Transverse colon (tissue), 4 donors: ENCODE measurements around the gene SPPL3. TPM values are rescaled to one million over a fixed set of nuclear protein-coding genes. Genes with fewer than 3 reads are reported as not detected.

ENCODE experiments used
- DNase-seq: peaks from one replicate; pipeline ENCODE4 v3.0.0-alpha.2; 2019
- H3K27ac ChIP-seq, 4 donors: fragments of 200-600 bp; sonication (generic); 2 replicates each; pipeline ENCODE4 v1.5.1; 2016 to 2018; ENCODE audit warnings: inconsistent platforms in 4 of 4
- H3K27me3 ChIP-seq: fragments of 200-600 bp; sonication (generic); 2 replicates; pipeline ENCODE4 v1.5.1; 2017; ENCODE audit warnings: inconsistent platforms
- H3K36me3 ChIP-seq, 4 donors: fragments of 200-600 bp; sonication (generic); 2 replicates each; pipeline ENCODE4 v1.5.1; 2017 to 2019; ENCODE audit warnings: inconsistent platforms in 4 of 4
- H3K4me1 ChIP-seq, 4 donors: fragments of 200-600 bp; sonication (generic); 2 replicates each; pipeline ENCODE4 v1.5.1; 2017 to 2020; ENCODE audit warnings: inconsistent platforms in 4 of 4
- H3K4me3 ChIP-seq, 4 donors: fragments of 200-600 bp; sonication (generic); 1 replicate in 1 of 4; 2 replicates in 3 of 4; pipeline versions ENCODE4 v1.5.1 to v1.6.1; 2017 to 2019; ENCODE audit warnings: inconsistent platforms in 4 of 4
- H3K9me3 ChIP-seq, 2 donors: fragments of 200-600 bp; sonication (generic); 2 replicates each; pipeline ENCODE4 v1.5.1; 2017 to 2019; ENCODE audit warnings: inconsistent platforms in 2 of 2
- CTCF ChIP-seq, 5 experiments: fragments of 200-600 bp in 3 of 5; fragments of 450-650 bp in 2 of 5; sonication (generic) in 3 of 5; IDR thresholded peaks; 1 replicate in 2 of 5; 2 replicates in 3 of 5; pipeline ENCODE4 v1.5.1; 2016 to 2017; ENCODE audit warnings: antibody characterized with exemption in 5 of 5, inconsistent platforms in 3 of 5, mild to moderate bottlenecking in 2 of 5, moderate library complexity in 1 of 5
- EP300 ChIP-seq: sonication (generic); formaldehyde crosslinking; IDR thresholded peaks from one replicate; pipeline ENCODE4 v1.6.1; 2017; ENCODE audit warnings: antibody characterized with exemption, low read depth
- POLR2A ChIP-seq: fragments of 450-650 bp; IDR thresholded peaks from one replicate; pipeline ENCODE4 v1.6.1; 2016; ENCODE audit warnings: antibody characterized with exemption, mild to moderate bottlenecking, moderate library complexity
- POLR2AphosphoS5 ChIP-seq, 3 donors: sonication (generic); formaldehyde crosslinking; IDR thresholded peaks; one replicate each; pipeline ENCODE4 v1.6.1; 2016; ENCODE audit warnings: antibody characterized with exemption in 3 of 3
- whole genome bisulfite sequencing, 2 donors: methylation state at CpG; one replicate each; pipeline ENCODE4 v1.1.5; 2018; ENCODE audit warnings: low coverage in 1 of 2; 5-methylcytosine and 5-hydroxymethylcytosine counted together
- in situ Hi-C, 4 donors: fragments of 200-750 bp; cut with MboI; loops; one replicate each; pipeline versions ENCODE4 v1.15.0 to v1.15.1; 2017; ENCODE audit warnings: low sequenced_read_pairs in 3 of 4, low pct_ligation_motif_present in 1 of 4, low pct_unique_long_range_greater_than_20kb in 1 of 4
- intact Hi-C: fragments of 100-400 bp; cut with DNase I; formaldehyde crosslinking; loops from one replicate; pipeline ENCODE4 v1.15.1; 2023; ENCODE audit warnings: low total_unique reads
- total RNA-seq, 4 donors: library from RNA; depleted of rRNA; stranded (reverse); fragments of >200 nt; gene quantifications; one replicate each; pipeline ENCODE4 v1.1.0, GENCODE V29; 2016

SPPL3 gene
- total RNA-seq, 4 donors from 2014 or later: 34.7 to 45.4 (median 41.6) TPM

- TF ChIP-seq CTCF (IDR thresholded peaks at IDR 0.05): no peak
- TF ChIP-seq EP300: no peak
- TF ChIP-seq POLR2A: no peak
- no peak for TF ChIP-seq POLR2AphosphoS5 (IDR thresholded peaks at IDR 0.05)
- Histone ChIP-seq H3K36me3 (no peaks in the 10 kb centered on the region), H3K27me3 (no peaks in the 10 kb centered on the region), H3K9me3 (no peaks in the 10 kb centered on the region), H3K27ac (no peak overlapping the region), H3K4me3 (no peak overlapping the region), H3K4me1 (peaks cover 0 to 3% (median 0%) of the 10 kb centered on the region in 4 donors)
- in situ Hi-C loops: no loop called here
- WGBS, 2 donors: 78 to 81% methylated on average over 4 to 6 of the region's 6 CpGs
- DNase-seq: no peak
- intact Hi-C loops: no loop called here
These were observed 29.6 kb upstream of the SPPL3 start for GRCh38 chr12:120933786-120934185.

- no peak overlapping the region for H3K27ac ChIP-seq
- H3K4me3 ChIP-seq: no peak overlapping the region
- no peaks in the 10 kb centered on the region for H3K9me3 ChIP-seq
- H3K27me3 ChIP-seq: no peaks in the 10 kb centered on the region
- in situ Hi-C loops: no loop called here
- WGBS, 2 donors: 33 to 53% methylated on average over 1 to 9 of the region's 9 CpGs
- no peak for DNase-seq
- TF ChIP-seq CTCF (IDR thresholded peaks at IDR 0.05) (no peak), POLR2AphosphoS5 (IDR thresholded peaks at IDR 0.05) (no peak), EP300 (no peak), POLR2A (no peak)
- H3K36me3 ChIP-seq: no peaks in the 10 kb centered on the region
- intact Hi-C loops: no loop called here
- peaks cover 0 to 3% (median 0%) of the 10 kb centered on the region in 4 donors for H3K4me1 ChIP-seq
These were observed 28.9 kb upstream of the SPPL3 start for GRCh38 chr12:120932956-120933526.

GRCh38 chr12:120932058-120932457, 27.9 kb upstream of the SPPL3 start:
- intact Hi-C loops: no loop called here
- Histone ChIP-seq H3K4me3 (no peak overlapping the region), H3K27me3 (no peaks in the 10 kb centered on the region), H3K4me1 (peaks cover 0 to 3% (median 0%) of the 10 kb centered on the region in 4 donors), H3K9me3 (no peaks in the 10 kb centered on the region), H3K27ac (no peak overlapping the region), H3K36me3 (no peaks in the 10 kb centered on the region)
- no peak for TF ChIP-seq POLR2A
- no peak for TF ChIP-seq CTCF (IDR thresholded peaks at IDR 0.05)
- no peak for TF ChIP-seq POLR2AphosphoS5 (IDR thresholded peaks at IDR 0.05)
- TF ChIP-seq EP300: no peak
- 80 to 84% methylated on average over 1 to 7 of the region's 7 CpGs for WGBS, 2 donors
- no peak for DNase-seq
- in situ Hi-C loops: no loop called here

GRCh38 chr12:120930032-120930431, 25.9 kb upstream of the SPPL3 start:
- intact Hi-C loops (no loop called here), in situ Hi-C loops (no loop called here)
- Histone ChIP-seq H3K4me3 (no peak overlapping the region), H3K4me1 (peaks cover 0 to 3% (median 0%) of the 10 kb centered on the region in 4 donors), H3K27ac (no peak overlapping the region), H3K36me3 (no peaks in the 10 kb centered on the region), H3K27me3 (no peaks in the 10 kb centered on the region), H3K9me3 (no peaks in the 10 kb centered on the region)
- WGBS, 2 donors: 84 to 92% methylated on average over 2 to 5 of the region's 5 CpGs
- DNase-seq: no peak
- TF ChIP-seq POLR2A (no peak), POLR2AphosphoS5 (IDR thresholded peaks at IDR 0.05) (no peak), CTCF (IDR thresholded peaks at IDR 0.05) (no peak), EP300 (no peak)
